ENCODE measurements around the gene VWC2L. TPM values are rescaled to one million over a fixed set of nuclear protein-coding genes. Genes with fewer than 3 reads are reported as not detected.

VWC2L gene
- total and polyA plus RNA-seq, 2 of the 4 experiments (the other 2 are of a cell fraction) = not detected

- ChIA-PET POLR2A (ENCODE audit: unreplicated experiment) (no interaction called here), CTCF (no interaction called here)
- Histone ChIP-seq H2BK120ac (ENCODE audit: low read depth, low read length) (no peak overlapping the region), H3K18ac (ENCODE audit: low read depth, low read length) (no peak overlapping the region), H3K9ac (ENCODE audit: low read depth, low read length) (no peak overlapping the region), H2AK9ac (replicated peaks; ENCODE audit: low read depth, low read length, poor library complexity) (no peak overlapping the region), H3K4me1 (ENCODE audit: control insufficient read depth, insufficient read depth, low read length) (no peaks in the 10 kb centered on the region), H4K5ac (ENCODE audit: low read depth, low read length) (no peak overlapping the region), H2AFZ (replicated peaks; ENCODE audit: low read length, poor library complexity) (no peak overlapping the region), H2BK15ac (ENCODE audit: low read depth, low read length) (no peak overlapping the region), H2AK5ac (ENCODE audit: low read depth, low read length) (no peak overlapping the region), H3K23ac (ENCODE audit: low read depth, low read length) (no peak overlapping the region), H3K79me1 (ENCODE audit: low read depth in 1 of 2, low read length in 2 of 2) (no peaks in the 10 kb centered on the region), H3K4me2 (ENCODE audit: low read depth, low read length) (no peak overlapping the region), H3K9me1 (ENCODE audit: insufficient read depth, low read length) (no peaks in the 10 kb centered on the region), H4K8ac (ENCODE audit: low read depth in 2 of 2, low read length in 2 of 2) (no peak overlapping the region), H2BK20ac (ENCODE audit: low read depth, low read length) (no peak overlapping the region), H3K4me3 (ENCODE audit: insufficient read depth, low read depth, low read length) (no peak overlapping the region), H2BK5ac (ENCODE audit: low read depth, low read length, poor library complexity, severe bottlenecking) (no peak overlapping the region), H3K14ac (replicated peaks; ENCODE audit: low read depth, low read length) (no peak overlapping the region), H3K56ac (ENCODE audit: extremely low read depth, insufficient read depth, low read length) (no peak overlapping the region), H3K9me3 (ENCODE audit: control insufficient read depth, insufficient read depth, low read length) (peaks cover 2% of the 10 kb centered on the region; the same call in 1 of the 2 replicates), H3K4ac (ENCODE audit: low read depth, low read length) (no peak overlapping the region), H3K27me3 (ENCODE audit: control insufficient read depth, insufficient read depth, low read length) (no peaks in the 10 kb centered on the region), H3K27ac (ENCODE audit: insufficient read depth, low read length) (no peak overlapping the region), H4K20me1 (ENCODE audit: insufficient read depth, low read length) (no peaks in the 10 kb centered on the region), H3K36me3 (ENCODE audit: control insufficient read depth, insufficient read depth, low read length) (no peaks in the 10 kb centered on the region), H4K91ac (ENCODE audit: insufficient read depth, low read depth, low read length) (no peak overlapping the region)
- no peak for ATAC-seq (ENCODE audit: low read depth)
- 0 out of 2 replicates have a peak, but pooled peaks have one; percentile 6 for TF ChIP-seq RAD21 (IDR thresholded peaks at IDR 0.05; ENCODE audit: low read length)
- TF ChIP-seq CTCF (conservative IDR thresholded peaks at IDR 0.05; ENCODE audit: low read depth, low read length) = 0 out of 2 replicates have a peak, but pooled peaks have one; percentile 2
- no peak for TF ChIP-seq RFX5 (IDR thresholded peaks at IDR 0.05; ENCODE audit: low read depth, low read length)
- TF ChIP-seq USF2 (IDR thresholded peaks at IDR 0.05; ENCODE audit: low read depth, low read length) = no peak
- TF ChIP-seq MXI1 (IDR thresholded peaks at IDR 0.05; ENCODE audit: borderline replicate concordance, low read depth, low read length) = no peak
- TF ChIP-seq POLR2A (IDR thresholded peaks at IDR 0.05; ENCODE audit: low read depth, low read length) = no peak
- TF ChIP-seq RCOR1 (IDR thresholded peaks at IDR 0.05; ENCODE audit: insufficient replicate concordance, low read length) = no peak
- TF ChIP-seq FOS (IDR thresholded peaks at IDR 0.05; ENCODE audit: low read depth, low read length) = no peak
- no peak for DNase-seq
- whole genome bisulfite sequencing, 2 experiments (ENCODE audit: extremely low coverage in 2 of 2, insufficient read length in 1 of 2) = no CpG with 5 or more reads among the region's 4 CpGs
- intact Hi-C loops (cut with micrococcal nuclease) = loop anchor here (10.0 kb wide), 1 partner anchor 368 kb away; the partner anchor contains the start of gene BARD1
- no TSS peak for BruUV-seq (replicated peaks)
- dilution Hi-C loops (cut with HindIII; ENCODE audit: low sequenced_read_pairs, unreplicated experiment) = no loop called here
- in situ Hi-C loops (cut with MboI; ENCODE audit: low sequenced_read_pairs) = no loop called here
Observed at GRCh38 chr2:214436470-214436869, 25.6 kb downstream of the VWC2L start.

Measured in IMR-90 (cell line).